SK-N-MC (cell line): ENCODE data around the gene ZNHIT6.

Experiments
- EZH2 ChIP-seq: fragments of 200-600 bp; sonication (generic); IDR thresholded peaks from one replicate; pipeline ENCODE4 v1.6.1; 2017; ENCODE audit warnings: antibody characterized with exemption
- FOXP2 ChIP-seq: optimal IDR thresholded peaks from 2 replicates; pipeline ENCODE3; 2011; ENCODE audit warnings: mild to moderate bottlenecking, moderate library complexity; ENCODE audit not compliant: insufficient read depth; ENCODE audit errors: extremely low read length, control extremely low read depth
- POLR2AphosphoS5 ChIP-seq: IDR thresholded peaks from 2 replicates; pipeline ENCODE4 v1.6.1; 2012; ENCODE audit warnings: mild to moderate bottlenecking, low read depth, low read length, borderline replicate concordance

DNA sequence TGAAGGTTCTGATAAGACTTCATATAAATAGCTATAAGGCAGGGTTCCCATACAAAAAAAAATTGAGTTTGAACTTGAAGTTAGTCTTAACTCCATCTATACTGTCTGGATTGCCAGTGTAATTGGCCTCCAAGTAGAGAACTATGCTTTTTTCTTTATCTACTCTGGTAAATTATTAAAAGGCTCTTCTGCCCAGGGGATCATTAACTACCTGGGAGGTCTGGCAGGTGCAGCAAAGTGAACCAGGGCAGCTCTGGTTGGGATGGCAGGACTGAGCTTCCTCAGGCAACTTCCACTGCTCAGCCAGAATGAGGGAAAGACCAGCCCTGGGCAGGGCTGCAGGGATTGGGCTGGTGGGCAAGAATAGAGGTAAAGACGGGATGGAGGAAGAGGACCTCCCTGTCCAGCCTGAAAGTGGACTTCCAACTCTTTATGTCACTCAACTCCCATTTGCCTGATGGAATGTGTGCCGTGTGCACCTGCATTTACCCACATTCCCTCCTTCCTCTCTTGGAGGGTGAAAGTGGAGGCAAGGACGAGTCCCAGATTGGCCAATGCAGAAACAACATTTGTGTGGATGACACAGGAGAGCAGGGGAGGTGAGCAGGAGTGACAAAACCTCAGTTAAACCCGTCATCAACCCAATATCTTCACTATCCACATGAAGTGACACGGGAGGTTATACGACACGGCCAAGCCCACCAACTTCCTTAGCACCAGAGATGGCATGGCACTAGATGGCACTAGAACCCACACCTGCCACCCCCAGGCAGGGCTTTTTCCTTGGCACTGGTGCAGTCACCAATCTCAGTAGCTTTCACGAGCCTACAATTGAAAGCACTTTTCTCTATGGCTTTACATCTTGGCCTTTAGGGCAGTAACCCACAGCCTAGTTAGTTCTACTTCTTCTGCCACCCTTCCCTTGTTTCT is 102.5 kb downstream of the ZNHIT6 start:
- no peak for TF ChIP-seq EZH2
- TF ChIP-seq POLR2AphosphoS5: no peak
- no peak for TF ChIP-seq FOXP2
